Panc1 (cell line): ENCODE measurements around the gene SH3BGR.

Experiments
- POLR2AphosphoS5 ChIP-seq: IDR thresholded peaks from 2 replicates; pipeline ENCODE4 v1.6.1; 2012; ENCODE audit warnings: mild to moderate bottlenecking, low read depth, low read length, moderate library complexity
- TCF7L2 ChIP-seq: IDR thresholded peaks from 2 replicates; pipeline ENCODE4 v1.6.1; 2011; ENCODE audit warnings: mild to moderate bottlenecking, low read depth, low read length, inconsistent platforms
- TF ChIP-seq, protein P1 (sequence below): fragments of 450-650 bp; IDR thresholded peaks from 2 replicates; pipeline ENCODE4 v1.5.1; 2017; ENCODE audit warnings: mild to moderate bottlenecking
- TF ChIP-seq, protein P2 (sequence below), 2 experiments: IDR thresholded peaks; 2 replicates each; pipeline ENCODE4 v1.6.1; 2011 to 2012; ENCODE audit warnings: low read depth in 2 of 2, control low read depth in 1 of 2, low read length in 1 of 2, mild to moderate bottlenecking in 1 of 2, moderate library complexity in 1 of 2; ENCODE audit not compliant: insufficient read depth in 1 of 2

DNA sequence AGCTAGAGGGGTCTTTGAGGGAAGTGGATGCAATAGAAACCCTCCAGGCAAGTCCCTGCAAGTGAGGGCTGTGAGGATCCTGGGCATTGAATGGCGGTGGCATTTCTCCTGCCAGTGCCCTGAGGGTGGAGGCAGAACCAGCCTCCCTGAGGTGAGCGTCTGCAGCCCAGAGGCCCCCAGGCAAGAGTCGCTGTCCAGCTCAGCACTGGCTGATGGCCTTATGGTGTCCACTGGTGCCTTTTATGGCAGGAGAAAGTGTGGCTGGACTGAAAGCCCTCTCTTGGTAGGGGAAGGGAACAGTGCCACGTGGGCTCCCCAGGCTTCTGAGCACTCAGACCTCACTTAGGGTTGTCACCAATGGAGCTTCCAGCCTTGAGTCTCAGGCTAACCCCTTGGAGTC lies 77.3 kb downstream of the SH3BGR start:
- TF ChIP-seq, protein P1, sequence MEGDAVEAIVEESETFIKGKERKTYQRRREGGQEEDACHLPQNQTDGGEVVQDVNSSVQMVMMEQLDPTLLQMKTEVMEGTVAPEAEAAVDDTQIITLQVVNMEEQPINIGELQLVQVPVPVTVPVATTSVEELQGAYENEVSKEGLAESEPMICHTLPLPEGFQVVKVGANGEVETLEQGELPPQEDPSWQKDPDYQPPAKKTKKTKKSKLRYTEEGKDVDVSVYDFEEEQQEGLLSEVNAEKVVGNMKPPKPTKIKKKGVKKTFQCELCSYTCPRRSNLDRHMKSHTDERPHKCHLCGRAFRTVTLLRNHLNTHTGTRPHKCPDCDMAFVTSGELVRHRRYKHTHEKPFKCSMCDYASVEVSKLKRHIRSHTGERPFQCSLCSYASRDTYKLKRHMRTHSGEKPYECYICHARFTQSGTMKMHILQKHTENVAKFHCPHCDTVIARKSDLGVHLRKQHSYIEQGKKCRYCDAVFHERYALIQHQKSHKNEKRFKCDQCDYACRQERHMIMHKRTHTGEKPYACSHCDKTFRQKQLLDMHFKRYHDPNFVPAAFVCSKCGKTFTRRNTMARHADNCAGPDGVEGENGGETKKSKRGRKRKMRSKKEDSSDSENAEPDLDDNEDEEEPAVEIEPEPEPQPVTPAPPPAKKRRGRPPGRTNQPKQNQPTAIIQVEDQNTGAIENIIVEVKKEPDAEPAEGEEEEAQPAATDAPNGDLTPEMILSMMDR: no peak
- TF ChIP-seq, protein P2, sequence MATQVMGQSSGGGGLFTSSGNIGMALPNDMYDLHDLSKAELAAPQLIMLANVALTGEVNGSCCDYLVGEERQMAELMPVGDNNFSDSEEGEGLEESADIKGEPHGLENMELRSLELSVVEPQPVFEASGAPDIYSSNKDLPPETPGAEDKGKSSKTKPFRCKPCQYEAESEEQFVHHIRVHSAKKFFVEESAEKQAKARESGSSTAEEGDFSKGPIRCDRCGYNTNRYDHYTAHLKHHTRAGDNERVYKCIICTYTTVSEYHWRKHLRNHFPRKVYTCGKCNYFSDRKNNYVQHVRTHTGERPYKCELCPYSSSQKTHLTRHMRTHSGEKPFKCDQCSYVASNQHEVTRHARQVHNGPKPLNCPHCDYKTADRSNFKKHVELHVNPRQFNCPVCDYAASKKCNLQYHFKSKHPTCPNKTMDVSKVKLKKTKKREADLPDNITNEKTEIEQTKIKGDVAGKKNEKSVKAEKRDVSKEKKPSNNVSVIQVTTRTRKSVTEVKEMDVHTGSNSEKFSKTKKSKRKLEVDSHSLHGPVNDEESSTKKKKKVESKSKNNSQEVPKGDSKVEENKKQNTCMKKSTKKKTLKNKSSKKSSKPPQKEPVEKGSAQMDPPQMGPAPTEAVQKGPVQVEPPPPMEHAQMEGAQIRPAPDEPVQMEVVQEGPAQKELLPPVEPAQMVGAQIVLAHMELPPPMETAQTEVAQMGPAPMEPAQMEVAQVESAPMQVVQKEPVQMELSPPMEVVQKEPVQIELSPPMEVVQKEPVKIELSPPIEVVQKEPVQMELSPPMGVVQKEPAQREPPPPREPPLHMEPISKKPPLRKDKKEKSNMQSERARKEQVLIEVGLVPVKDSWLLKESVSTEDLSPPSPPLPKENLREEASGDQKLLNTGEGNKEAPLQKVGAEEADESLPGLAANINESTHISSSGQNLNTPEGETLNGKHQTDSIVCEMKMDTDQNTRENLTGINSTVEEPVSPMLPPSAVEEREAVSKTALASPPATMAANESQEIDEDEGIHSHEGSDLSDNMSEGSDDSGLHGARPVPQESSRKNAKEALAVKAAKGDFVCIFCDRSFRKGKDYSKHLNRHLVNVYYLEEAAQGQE (IDR thresholded peaks at IDR 0.05; ENCODE audit: insufficient read depth in 1 of 2, low read depth in 2 of 2, low read length in 1 of 2): peak; percentile 43 to 63; a peak in 1 of 4 replicates
- TF ChIP-seq TCF7L2 (no peak), POLR2AphosphoS5 (no peak)
